HCT116 (cell line): Measurements from ENCODE around the gene POLR3C. TPM values are rescaled to one million over a fixed set of nuclear protein-coding genes. Genes with fewer than 3 reads are reported as not detected.

ENCODE experiments used
- ATAC-seq: fragments of 200-7000 bp; cut with Tn5 transposase; 2 replicates; pipeline ENCODE4 v1.9.1; 2020; ENCODE audit warnings: mild to moderate bottlenecking, moderate library complexity
- BruUV-seq: library from RNA; stranded (reverse); fragments of 400-500 nt; replicated peaks from 2 replicates; lab custom pipeline; 2021; lab: Mats Ljungman, UMichigan
- CTCF ChIA-PET: fragments of 300-600 bp; sonication (Branson Sonifier 250); formaldehyde crosslinking; loops from one replicate; lab custom pipeline; 2021; ENCODE audit warnings: antibody characterized with exemption; lab: Charles Lee
- POLR2A ChIA-PET: fragments of 300-600, 350-600 bp; sonication (Branson Sonifier 250); formaldehyde crosslinking; loops from one replicate; lab custom pipeline; 2021; ENCODE audit warnings: antibody characterized with exemption; lab: Charles Lee
- RAD21 ChIA-PET, 2 experiments: fragments of 300-600 bp; sonication (Branson Sonifier 250); formaldehyde crosslinking; loops; one replicate each; lab custom pipeline; 2023; ENCODE audit warnings: low total read pairs in 2 of 2; ENCODE audit not compliant: uncharacterized antibody in 2 of 2, unreplicated experiment in 2 of 2, low non-redundant PET in 1 of 2; lab: Charles Lee
- DNase-seq: peaks from one replicate; pipeline ENCODE4 v3.0.0-alpha.2; 2010; ENCODE audit warnings: low read depth, low spot score
- H2AFZ ChIP-seq: fragments of 200-600 bp; shearing (Covaris generic), sonication (generic); 2 replicates; pipeline ENCODE4 v1.6.1; 2017; ENCODE audit warnings: low read depth, mixed run types, mixed read lengths, antibody characterized with exemption, low read length; ENCODE audit not compliant: poor library complexity, severe bottlenecking
- H3K27ac ChIP-seq: 2 replicates; pipeline ENCODE4 v1.5.1; 2012; ENCODE audit warnings: low read depth, low read length
- H3K27me3 ChIP-seq: fragments of 200-600 bp; sonication (generic); 2 replicates; pipeline ENCODE4 v1.6.1; 2016; ENCODE audit warnings: mixed run types, low read length, mixed read lengths; ENCODE audit not compliant: insufficient read depth
- H3K36me3 ChIP-seq, 2 experiments: fragments of 200-500 bp in 1 of 2; fragments of 200-600 bp in 1 of 2; sonication (Bioruptor generic) in 1 of 2; sonication (generic) in 1 of 2; 2 replicates each; pipeline versions ENCODE4 v1.5.1 to v1.6.1; 2014 to 2016; ENCODE audit warnings: low read length in 2 of 2, inconsistent platforms in 1 of 2, mixed read lengths in 1 of 2, mixed run types in 1 of 2; ENCODE audit not compliant: insufficient read depth in 2 of 2, control insufficient read depth in 1 of 2
- H3K4me1 ChIP-seq, 2 experiments: fragments of 200-600 bp in 1 of 2; sonication (generic) in 1 of 2; 2 replicates each; pipeline versions ENCODE4 v1.5.1 to v1.6.1; 2012 to 2017; ENCODE audit warnings: low read length in 2 of 2, inconsistent platforms in 1 of 2, mild to moderate bottlenecking in 1 of 2, mixed read lengths in 1 of 2, mixed run types in 1 of 2, moderate library complexity in 1 of 2; ENCODE audit not compliant: insufficient read depth in 2 of 2, control insufficient read depth in 1 of 2
- H3K4me2 ChIP-seq: fragments of 200-600 bp; sonication (generic); 2 replicates; pipeline ENCODE4 v1.6.1; 2017; ENCODE audit warnings: mixed run types, low read length, mixed read lengths
- H3K4me3 ChIP-seq, 2 experiments: fragments of 200-600 bp in 1 of 2; sonication (generic) in 1 of 2; replicated peaks in 1 of 2; 2 replicates each; pipeline ENCODE4 v1.5.1; 2011 to 2016; ENCODE audit warnings: low read length in 2 of 2, control low read depth in 1 of 2, low read depth in 1 of 2, mild to moderate bottlenecking in 1 of 2, mixed read lengths in 1 of 2, mixed run types in 1 of 2
- H3K79me2 ChIP-seq: fragments of 200-600 bp; sonication (generic); 2 replicates; pipeline ENCODE4 v1.6.1; 2017; ENCODE audit warnings: mild to moderate bottlenecking, mixed run types, low read length, moderate library complexity, mixed read lengths; ENCODE audit not compliant: insufficient read depth
- H3K9ac ChIP-seq: fragments of 200-600 bp; sonication (generic); 2 replicates; pipeline ENCODE4 v1.6.1; 2016; ENCODE audit warnings: low read length, mixed read lengths
- H3K9me2 ChIP-seq: fragments of 200-600 bp; sonication (generic), shearing (Covaris generic); 2 replicates; pipeline ENCODE4 v1.6.1; 2017; ENCODE audit warnings: mixed run types, mild to moderate bottlenecking, moderate library complexity; ENCODE audit not compliant: insufficient read depth
- H3K9me3 ChIP-seq, 2 experiments: fragments of 200-500 bp in 1 of 2; fragments of 200-600 bp in 1 of 2; sonication (Bioruptor generic) in 1 of 2; sonication (generic) in 1 of 2; 2 replicates each; pipeline ENCODE4 v1.6.1; 2014 to 2017; ENCODE audit warnings: low read length in 2 of 2, mixed read lengths in 2 of 2, inconsistent platforms in 1 of 2, low read depth in 1 of 2, mild to moderate bottlenecking in 1 of 2, mixed run types in 1 of 2, moderate library complexity in 1 of 2; ENCODE audit not compliant: control insufficient read depth in 1 of 2, insufficient read depth in 1 of 2
- H4K20me1 ChIP-seq: fragments of 200-600 bp; sonication (generic), shearing (Covaris generic); 2 replicates; pipeline ENCODE4 v1.6.1; 2017; ENCODE audit warnings: mixed run types, mild to moderate bottlenecking, moderate library complexity; ENCODE audit not compliant: insufficient read depth
- ATF3 ChIP-seq: IDR thresholded peaks from 2 replicates; pipeline ENCODE4 v1.6.1; 2012
- EGR1 ChIP-seq: IDR thresholded peaks from 2 replicates; pipeline ENCODE4 v1.6.1; 2012; ENCODE audit warnings: low read depth
- ELF1 ChIP-seq: IDR thresholded peaks from 2 replicates; pipeline ENCODE4 v1.6.1; 2012; ENCODE audit warnings: low read depth, borderline replicate concordance
- EZH2 ChIP-seq: fragments of 200-600 bp; sonication (generic); IDR thresholded peaks from 2 replicates; pipeline ENCODE4 v1.6.1; 2017; ENCODE audit warnings: antibody characterized with exemption, mixed run types
- EZH2phosphoT487 ChIP-seq: fragments of 200-600 bp; IDR thresholded peaks from 2 replicates; pipeline ENCODE4 v1.6.1; 2018; ENCODE audit warnings: antibody characterized with exemption, borderline replicate concordance
- FOSL1 ChIP-seq: IDR thresholded peaks from 2 replicates; pipeline ENCODE4 v1.6.1; 2012; ENCODE audit warnings: low read depth
- JUND ChIP-seq: IDR thresholded peaks from 2 replicates; pipeline ENCODE4 v1.6.1; 2012
- MAX ChIP-seq: IDR thresholded peaks from 2 replicates; pipeline ENCODE4 v1.6.1; 2012
- POLR2A ChIP-seq: IDR thresholded peaks from 2 replicates; pipeline ENCODE4 v1.7.0; 2011; ENCODE audit warnings: borderline replicate concordance; ENCODE audit not compliant: insufficient read depth, insufficient read length; ENCODE audit errors: extremely low read depth
- POLR2AphosphoS5 ChIP-seq: IDR thresholded peaks from 2 replicates; pipeline ENCODE4 v1.6.1; 2011; ENCODE audit warnings: mild to moderate bottlenecking, low read depth, low read length, moderate library complexity
- RAD21 ChIP-seq: IDR thresholded peaks from 2 replicates; pipeline ENCODE4 v1.6.1; 2012; ENCODE audit warnings: low read depth, mild to moderate bottlenecking
- SIN3A ChIP-seq: IDR thresholded peaks from 2 replicates; pipeline ENCODE4 v1.6.1; 2012; ENCODE audit warnings: low read depth
- TCF7L2 ChIP-seq: IDR thresholded peaks from 2 replicates; pipeline ENCODE4 v1.7.0; 2011; ENCODE audit warnings: borderline replicate concordance, inconsistent platforms; ENCODE audit not compliant: insufficient read depth, insufficient read length; ENCODE audit errors: extremely low read depth
- YY1 ChIP-seq: IDR thresholded peaks from 2 replicates; pipeline ENCODE4 v1.6.1; 2011; ENCODE audit warnings: low read length, low read depth, moderate library complexity, mild to moderate bottlenecking; ENCODE audit not compliant: insufficient replicate concordance; ENCODE audit errors: extremely low read depth
- ZBTB33 ChIP-seq: IDR thresholded peaks from 2 replicates; pipeline ENCODE4 v1.6.1; 2011; ENCODE audit warnings: mild to moderate bottlenecking, low read length, moderate library complexity; ENCODE audit not compliant: insufficient replicate concordance; ENCODE audit errors: extremely low read depth
- intact Hi-C: fragments of 100-400 bp; cut with micrococcal nuclease; formaldehyde crosslinking; loops from 2 replicates; pipeline ENCODE4 v1.10.0; 2022
- total RNA-seq: library from RNA; stranded (reverse); gene quantifications from one replicate; pipeline ENCODE4 v1.2.1, GENCODE V29; 2021; ENCODE audit not compliant: unreplicated experiment

The POLR3C gene
- total RNA-seq, 1 experiment from 2014 or later, result 25.4 TPM

- DNase-seq (no peak), ATAC-seq (no peak)
- H3K36me3 ChIP-seq, result no peaks in the 10 kb centered on the region
- no peak overlapping the region for H3K4me3 ChIP-seq
- no peak overlapping the region for H3K9ac ChIP-seq
- H2AFZ ChIP-seq, result no peak overlapping the region
- BruUV-seq, result no TSS peak
- peaks cover 0 to 13% of the 10 kb centered on the region in 2 experiments; a peak in 1 of 4 replicates for H3K4me1 ChIP-seq
- intact Hi-C loops, result no loop called here
- no peak overlapping the region for H3K4me2 ChIP-seq
- no peaks in the 10 kb centered on the region for H4K20me1 ChIP-seq
- no peaks in the 10 kb centered on the region for H3K9me3 ChIP-seq
- ChIA-PET CTCF (no interaction called here), POLR2A (no interaction called here), RAD21 (no interaction called here)
- H3K27me3 ChIP-seq, result no peaks in the 10 kb centered on the region
- TF ChIP-seq ATF3, result no peak
- TF ChIP-seq SIN3A, result no peak
- TF ChIP-seq POLR2AphosphoS5, result no peak
- no peak for TF ChIP-seq MAX
- no peak for TF ChIP-seq FOSL1
- no peak for TF ChIP-seq EZH2phosphoT487
- no peak for TF ChIP-seq JUND
- no peak for TF ChIP-seq POLR2A
- no peak for TF ChIP-seq ZBTB33
- no peak for TF ChIP-seq EGR1
- no peak for TF ChIP-seq RAD21
- TF ChIP-seq ELF1, result no peak
- TF ChIP-seq EZH2, result no peak
- no peak for TF ChIP-seq YY1
- TF ChIP-seq TCF7L2, result no peak
- H3K9me2 ChIP-seq, result no peaks in the 10 kb centered on the region
- peaks cover 78% of the 10 kb centered on the region for H3K79me2 ChIP-seq
- H3K27ac ChIP-seq, result no peak overlapping the region
Observed at GRCh38 chr1:145804235-145805045, 19.6 kb upstream of the POLR3C start.
